HG03103 (cell line): ENCODE measurements around the gene TRHDE.

Experiments
- ATAC-seq: cut with Tn5 transposase; IDR thresholded peaks from one replicate; pipeline ENCODE4 v1.9.1; 2021; ENCODE audit warnings: low read depth; ENCODE audit not compliant: unreplicated experiment

Gene TRHDE

DNA sequence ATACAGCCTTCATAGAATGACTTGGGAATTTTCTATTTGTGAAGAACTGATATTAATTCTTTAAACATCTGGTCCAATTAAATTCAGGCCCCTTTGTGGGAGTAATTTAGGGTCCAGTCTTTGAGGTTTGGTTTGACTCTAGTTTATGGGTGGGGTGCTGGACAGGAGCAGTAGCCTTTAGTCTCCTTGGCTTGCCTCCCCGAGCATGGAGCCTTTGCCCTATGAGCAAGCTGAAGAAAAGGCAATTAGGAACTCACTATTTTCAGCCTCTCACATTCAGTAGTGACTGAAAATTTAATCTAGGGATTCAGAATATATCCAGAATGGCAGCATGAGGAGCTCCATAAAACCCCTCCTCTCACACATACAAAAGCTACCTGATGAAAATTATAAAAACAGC, 161.1 kb downstream of the TRHDE start:
- no peak for ATAC-seq

DNA sequence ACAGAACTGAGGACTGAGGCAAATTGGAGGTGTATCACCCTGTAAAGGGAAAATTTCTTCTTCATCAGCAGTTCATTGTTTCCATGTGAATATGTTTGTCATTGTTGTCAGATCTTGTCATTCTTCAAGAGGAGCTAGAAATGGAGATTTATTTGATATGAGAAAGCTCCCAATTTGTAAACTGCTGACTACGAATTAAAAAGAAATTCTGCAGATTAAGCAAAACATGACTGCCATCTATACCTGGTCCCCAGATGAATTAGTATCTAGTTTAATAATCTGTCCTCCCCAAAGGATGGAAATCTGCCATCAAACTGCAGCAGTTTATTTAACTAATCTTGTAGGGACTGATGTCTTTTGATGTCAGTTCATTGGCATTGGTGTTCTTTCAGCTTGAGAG, 162.8 kb downstream of the TRHDE start:
- ATAC-seq, result no peak

DNA sequence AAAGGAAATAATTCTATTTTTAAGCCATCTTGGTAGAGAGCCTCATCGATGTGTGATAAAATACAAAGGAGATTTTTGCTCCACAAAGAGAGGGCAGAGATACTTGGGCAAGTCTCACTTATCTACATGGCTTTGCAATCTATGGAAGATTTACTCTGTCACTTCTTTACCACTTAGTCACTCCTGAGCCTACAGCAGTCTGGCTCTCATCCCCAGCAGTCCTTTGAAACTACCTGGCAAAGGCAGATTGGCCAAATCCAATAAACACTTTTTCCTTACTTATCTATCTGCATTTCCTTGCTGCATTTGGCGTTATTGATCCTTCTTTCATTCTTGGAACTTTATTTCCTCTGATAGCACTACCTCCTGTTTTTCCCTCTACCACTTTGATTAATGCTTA, 170.0 kb downstream of the TRHDE start:
- ATAC-seq, result no peak

DNA sequence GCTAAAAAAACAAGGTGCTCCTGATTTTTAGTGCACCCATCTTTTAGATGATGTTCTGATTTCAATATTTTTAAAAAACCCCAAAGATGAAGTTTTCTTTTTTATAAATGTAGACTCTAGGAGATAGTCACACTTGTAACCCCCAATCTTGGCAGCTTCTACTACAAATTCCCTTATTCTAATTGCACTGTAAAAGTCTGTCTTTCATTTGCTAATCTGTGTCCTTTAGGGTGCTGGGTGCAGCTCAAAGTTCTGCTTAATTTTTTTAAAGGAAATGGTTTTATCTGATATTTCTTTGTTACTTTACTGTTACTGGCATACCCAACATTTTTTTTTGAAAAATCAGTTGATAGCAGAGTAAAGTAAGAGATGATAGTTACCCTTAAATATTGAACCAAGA, 172.0 kb downstream of the TRHDE start:
- ATAC-seq, result no peak

DNA sequence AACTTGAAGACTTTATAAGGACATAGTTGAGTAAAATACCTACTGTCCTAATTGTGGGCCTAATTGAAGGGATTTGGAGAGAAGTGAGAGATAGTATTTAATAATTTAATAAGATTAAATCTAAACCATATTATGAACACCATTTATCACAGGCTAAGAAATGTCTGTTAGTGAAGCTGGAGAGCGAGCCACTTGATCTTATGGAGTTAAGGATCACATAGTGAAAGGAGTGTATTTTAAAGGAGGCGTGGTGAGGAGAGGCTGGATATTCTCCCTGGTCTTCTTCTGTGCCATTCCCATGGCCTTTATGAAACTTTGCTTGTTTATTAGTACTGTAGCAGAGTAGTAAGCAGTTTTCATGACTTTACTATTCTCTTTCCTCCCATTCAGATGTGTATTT, 172.4 kb downstream of the TRHDE start:
- ATAC-seq, result no peak

DNA sequence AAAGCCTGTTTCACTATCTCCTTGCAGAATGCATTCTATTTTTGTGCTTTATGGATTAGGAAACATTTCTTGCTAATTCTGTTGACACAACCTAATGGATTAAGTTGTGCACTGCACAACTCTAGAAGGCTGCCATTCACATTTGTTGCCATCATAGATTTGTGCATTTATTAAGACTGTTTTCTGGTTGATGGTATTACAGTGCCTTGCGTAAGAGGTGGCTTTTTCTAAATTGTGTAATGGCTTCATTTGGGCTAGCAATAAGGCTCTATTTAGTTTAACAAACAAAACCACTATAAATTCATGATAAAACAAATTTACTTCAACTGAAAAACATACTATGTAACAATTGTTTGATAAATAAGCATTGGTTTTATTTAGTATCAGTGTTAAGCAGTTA, 175.9 kb downstream of the TRHDE start:
- ATAC-seq, result no peak

DNA sequence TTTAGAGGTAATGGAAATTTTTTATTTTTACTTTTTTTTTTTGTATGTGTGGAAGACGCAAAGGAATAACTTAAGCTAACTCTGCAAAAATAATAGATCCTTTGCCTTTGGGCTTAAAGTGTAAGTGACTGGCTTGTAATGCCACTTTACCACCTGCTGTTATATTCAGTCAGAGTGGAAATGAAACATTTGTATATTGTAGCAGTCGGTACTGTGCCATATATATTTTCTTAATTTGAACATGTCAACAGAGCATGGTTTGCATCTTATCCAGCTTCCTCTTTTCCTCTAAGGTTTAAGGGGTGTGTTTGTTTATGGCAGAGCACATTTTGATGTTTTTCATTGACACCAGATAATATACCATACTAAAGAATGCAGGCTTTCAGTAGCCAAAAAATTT, 176.6 kb downstream of the TRHDE start:
- no peak for ATAC-seq

DNA sequence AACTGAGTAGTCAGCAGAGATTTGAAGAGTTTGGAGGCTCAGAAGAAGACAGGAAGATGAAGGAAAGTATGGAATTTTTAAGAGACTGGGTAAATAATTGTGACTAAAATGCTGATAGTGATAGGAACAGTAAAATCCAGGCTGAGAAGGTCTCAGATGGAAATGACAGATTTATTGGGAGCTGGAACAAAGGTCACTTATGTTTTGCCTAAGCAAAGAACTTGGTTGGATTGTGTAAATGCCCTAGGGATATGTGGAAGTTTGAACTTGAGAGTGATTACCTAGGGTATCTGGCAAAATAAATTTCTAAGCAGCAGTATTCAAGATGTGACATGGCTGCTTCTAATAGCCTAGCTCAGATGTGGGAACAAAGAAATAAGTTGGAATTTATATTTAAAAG, 180.9 kb downstream of the TRHDE start:
- ATAC-seq, result no peak

DNA sequence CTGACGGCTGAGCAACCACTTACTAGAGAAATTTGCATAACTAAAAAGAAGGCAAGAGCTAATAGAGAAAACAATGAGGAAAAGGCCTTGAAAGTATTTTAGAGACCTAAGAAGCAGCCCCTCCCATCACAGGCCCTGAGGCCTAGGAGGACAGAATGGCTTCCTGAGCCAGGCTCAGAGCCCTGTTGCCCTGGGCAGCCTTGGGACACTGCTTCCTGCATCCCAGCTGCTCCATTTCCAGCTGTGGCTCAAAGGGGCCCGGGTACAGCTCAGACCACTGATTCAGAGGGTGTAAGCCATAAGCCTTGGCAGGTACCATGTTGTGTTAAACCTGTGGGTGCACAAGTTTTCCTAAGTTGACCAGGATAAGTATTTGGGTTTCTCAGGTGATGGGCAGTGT, 181.4 kb downstream of the TRHDE start:
- ATAC-seq, result no peak

DNA sequence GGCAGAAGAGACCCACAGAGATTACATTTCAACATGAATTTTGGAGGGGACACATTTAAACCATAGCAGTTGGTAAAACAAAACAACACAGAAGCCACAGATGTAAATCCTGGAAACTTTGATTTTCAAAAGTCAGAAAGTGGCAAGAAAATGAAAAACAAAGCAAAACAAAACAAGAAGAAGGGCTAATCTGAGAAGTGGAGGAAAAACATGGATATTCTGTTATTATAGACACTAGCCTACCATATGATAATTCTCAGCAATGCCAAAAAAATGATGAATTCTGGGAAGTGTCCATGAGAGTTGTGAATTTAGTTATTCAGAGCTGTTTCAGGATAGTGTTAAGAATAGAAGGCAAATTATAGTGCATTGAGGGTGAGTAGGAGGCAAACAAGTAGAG, 192.3 kb downstream of the TRHDE start:
- no peak for ATAC-seq

DNA sequence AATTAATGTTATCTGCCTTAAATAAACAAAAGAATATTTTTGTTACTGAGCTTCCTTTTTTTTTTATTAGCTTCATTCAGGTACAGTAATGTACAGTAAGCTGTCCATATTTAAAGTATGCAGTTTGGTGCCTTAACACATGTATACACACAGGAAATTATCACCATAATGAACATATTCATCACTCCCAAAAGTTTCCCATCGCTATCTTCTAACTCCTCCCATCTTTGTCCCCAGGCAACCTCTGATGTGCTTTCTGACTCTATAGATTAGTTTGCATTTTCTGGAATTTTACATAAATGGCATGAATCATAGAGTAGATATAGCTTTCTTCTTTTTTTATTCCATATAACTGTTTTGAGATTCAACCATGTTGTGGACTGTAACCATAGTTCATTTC, 193.0 kb downstream of the TRHDE start:
- ATAC-seq, result no peak

DNA sequence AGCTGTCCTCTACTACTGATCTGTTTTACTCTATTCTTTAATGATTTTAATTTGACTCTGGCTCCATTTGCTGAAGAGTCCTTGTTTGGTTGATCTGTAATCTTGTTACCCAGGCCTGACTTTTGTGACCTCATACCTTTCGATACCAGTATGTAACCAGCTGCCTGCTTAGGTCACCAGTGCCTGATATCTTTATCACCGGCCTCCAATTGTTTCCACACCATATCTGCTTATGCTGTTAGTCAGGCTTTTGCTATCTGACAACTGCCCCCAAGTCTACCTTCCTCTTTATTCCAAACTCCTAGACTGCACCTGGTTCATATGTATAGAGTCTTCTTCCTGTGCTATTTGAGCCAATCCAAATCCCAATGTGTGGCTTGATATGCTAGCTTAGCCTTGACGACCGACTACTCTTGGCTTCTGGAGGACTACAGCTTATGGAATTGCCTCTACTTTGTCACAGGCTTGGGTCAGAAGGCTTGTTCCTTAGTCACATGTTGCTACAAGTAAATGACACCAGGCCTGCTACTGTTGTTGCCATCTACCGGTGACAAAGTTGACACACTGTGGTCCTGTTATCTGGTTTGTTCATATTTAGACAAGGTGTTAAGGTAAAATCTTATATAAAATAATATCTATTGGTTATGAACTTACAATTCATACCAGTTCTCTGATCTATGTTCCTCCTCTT, 193.9 kb downstream of the TRHDE start:
- ATAC-seq, result no peak

DNA sequence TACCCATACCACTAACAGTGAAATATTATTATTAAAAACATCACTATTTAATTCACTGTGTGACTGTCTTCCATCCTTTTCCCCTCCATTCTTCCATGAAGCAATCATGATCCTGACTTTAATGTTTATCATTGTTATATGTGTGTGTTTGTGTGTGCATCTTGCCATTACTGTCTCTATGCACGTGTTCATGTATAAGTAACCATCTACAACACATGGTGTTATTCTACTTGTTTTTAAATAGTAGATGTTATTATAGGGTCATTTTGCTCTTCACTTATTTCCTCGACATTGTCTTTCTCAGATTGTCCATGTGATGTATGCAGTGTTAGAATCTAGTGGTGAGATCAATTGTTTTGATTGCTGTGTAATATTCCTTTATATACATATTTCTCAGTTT, 195.8 kb downstream of the TRHDE start:
- ATAC-seq, result no peak

DNA sequence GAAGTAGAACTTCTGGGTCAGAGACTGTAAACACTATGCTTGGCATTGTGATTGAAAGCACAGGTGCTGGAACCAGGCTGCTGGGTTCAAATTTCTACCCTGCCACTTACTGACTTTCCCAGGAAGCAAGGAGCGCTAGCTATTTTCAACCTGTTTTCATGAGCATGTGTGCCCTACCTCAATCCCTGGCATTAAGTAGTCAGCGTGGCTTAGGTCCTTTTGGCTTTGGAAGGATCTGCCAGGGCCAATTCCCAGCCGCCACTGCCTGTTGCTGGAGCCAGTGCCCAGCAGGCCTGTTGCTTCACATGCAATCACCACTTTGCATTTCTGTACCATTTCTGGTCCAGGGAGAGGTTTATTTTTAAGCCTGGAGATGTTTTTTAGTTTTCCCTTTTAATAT, 196.3 kb downstream of the TRHDE start:
- ATAC-seq, result no peak

DNA sequence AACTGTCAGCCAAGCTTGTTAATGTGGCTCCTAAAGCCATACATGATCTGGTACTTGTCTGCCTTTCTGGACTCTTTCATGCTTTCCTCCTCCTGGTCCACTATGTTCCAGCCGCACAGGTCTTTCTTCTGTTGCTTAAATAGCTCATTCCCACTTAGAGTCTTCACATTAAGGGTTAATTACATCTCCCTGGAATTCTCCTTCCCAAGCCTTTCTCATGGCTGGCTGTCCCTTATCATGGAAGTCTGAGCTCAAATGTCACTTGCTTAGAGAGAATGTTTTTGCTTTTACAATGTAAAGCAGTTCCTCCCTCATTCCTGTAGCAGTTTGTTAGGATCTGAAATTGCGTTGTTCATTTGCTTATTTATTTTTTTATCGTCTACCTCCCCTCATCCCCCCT, 199.6 kb downstream of the TRHDE start:
- ATAC-seq, result no peak

DNA sequence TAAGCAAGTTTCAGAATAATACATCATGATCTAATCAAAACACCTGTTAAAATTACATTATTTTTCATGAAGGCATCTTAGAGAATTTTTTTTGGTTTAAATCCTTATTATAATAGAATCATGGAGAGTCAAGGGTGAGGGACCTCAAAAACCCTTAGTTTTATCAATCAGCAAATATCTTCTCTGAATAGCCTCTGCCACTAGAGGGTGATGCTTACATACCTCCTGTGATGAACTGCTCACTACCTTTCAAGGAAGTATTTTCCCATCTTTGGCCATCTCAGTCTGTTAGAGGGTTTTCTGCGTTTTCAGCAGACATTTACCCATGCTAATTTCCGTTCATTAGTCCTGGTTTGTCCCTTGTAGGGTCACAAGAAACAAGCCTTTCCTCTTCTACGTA, 200.2 kb downstream of the TRHDE start:
- no peak for ATAC-seq

DNA sequence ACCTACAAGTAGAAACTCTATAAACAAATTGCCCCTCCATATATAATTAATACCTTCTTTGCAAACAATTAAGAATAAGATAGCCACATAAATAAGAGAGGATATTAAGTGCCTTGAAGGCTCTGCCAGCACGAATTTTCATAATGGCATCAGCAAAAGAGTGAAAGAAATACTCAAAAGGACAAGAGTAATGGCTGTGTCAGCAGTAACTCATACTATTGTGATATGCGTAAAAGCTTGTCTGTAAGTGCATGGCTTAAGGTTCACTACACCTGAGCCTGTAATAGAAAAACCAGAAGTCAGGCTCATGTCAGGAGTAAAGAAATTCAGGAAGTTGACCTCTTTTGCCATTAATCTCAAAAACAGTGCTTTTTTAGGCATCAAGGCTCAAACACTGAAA, 204.1 kb downstream of the TRHDE start:
- ATAC-seq, result no peak

DNA sequence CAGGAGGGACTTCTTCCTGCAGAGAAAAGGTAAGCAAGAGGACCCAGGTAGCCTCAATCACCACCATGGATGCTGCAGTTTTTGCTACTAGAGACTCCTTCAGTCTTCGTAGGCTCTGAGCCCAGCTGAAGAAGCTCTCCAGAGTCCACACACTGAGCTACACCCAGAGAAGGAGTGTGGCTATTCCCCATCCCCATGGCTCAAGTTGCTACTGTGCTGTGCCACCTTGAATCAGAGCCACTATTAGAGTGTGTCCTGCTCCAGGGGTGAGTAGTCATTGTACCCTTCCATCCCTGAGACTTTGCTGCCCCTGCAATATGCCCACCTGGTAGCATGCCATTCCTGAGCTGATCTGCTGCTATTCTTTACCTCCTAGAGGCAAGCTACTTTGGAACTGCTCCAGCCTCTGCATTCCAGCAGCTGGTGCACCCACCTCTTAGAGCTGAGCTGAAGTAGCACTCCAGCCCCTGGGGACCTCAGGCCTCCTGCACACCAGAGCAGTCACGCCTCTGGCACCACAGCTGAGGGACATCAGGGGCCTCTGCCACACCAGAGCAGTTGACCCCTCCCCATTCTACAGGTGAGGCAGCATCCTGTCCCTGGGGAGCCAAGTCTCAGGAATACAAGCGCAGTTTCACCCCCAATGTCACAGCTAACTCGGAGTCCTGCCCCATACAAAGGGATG, 213.0 kb downstream of the TRHDE start:
- ATAC-seq, result no peak

DNA sequence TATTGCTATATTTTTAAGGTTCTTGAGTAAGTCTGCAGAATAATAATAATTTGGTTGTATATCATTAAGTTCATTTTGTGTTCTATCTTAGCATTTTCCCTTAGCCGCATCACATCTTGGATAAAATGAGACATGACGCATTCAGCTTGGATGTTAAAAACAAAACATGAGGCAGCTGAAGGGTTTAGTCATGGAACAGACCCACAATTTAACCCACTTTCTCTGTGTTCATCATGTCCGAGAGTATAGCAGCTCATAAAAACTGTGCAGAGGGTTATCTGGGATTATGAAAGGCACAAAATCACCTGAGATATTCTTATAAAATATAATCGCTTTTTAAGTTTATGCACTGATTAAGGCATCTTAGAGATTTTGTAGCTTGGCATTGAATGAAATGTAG, 219.3 kb downstream of the TRHDE start:
- ATAC-seq, result no peak

DNA sequence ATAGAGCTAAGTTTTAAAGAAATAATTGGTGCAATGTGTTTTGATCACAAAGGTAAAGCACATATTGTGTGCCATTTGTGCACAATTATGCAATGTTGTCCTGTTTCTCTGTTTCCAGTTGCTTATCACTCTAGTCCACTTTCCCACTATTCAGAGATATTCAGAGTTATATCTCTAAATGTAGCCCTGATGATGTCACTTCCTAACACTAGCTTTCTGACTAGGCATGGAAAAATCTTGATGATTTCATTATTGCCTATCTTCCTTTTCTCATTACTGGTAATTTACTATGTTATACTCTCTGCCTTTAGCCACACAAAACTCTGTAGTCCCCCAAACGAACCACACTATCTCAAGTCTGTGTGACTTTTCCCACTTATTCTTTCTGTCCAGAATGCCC, 221.2 kb downstream of the TRHDE start:
- ATAC-seq, result no peak

DNA sequence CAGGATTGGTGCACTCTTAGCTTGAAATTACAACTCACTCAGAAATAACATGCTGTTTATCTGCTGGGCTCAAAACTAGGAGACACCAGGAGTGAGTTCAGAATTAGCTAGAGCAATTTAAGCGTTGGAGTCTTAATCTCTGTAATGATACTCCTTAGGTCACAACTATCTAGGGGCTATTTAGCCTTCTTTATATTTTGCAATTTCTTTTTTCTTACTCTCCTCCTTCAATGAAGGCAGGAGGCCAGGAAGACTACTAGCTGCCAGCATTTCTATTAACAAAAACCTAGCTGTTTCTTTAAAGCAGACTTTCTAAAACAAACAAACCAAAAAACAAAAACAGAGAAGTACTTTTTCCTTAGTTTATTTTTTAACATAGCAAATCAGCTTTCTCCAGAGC, 226.2 kb downstream of the TRHDE start:
- ATAC-seq, result no peak

DNA sequence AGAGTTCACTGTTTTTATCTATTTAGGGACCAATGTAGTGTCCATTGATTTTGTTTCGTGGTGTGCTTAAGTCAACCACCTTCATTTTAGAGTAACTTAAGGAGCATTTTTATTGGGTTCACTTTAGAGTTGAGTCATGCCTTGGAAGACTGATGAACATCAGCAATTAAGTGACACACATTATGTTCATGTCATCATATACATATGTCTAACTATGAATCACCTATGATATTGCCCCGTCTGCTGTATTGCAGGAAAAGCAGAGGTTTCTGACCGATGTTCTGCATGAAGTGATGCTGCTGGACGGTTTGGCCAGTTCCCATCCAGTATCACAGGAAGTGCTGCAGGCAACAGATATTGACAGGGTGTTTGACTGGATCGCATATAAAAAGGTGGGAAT, 227.1 kb downstream of the TRHDE start:
- no peak for ATAC-seq

DNA sequence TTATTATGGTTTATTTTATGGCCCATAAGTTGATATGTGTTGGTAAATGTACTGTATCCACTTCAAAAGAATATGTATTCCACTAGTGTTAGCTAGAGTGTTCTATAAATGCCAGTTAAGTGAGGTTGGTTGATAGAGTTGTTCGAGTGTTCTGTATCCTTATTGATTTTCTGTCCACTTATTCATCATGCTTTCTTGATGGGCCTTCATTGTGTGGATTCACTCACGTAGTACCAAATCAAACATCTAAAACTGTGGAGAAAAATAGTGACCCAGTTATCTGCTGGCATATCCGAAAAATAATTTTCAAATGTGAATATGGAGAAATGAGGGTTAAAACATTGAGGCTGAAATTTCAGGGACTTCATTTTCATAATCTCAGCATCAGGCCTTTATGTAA, 230.4 kb downstream of the TRHDE start:
- no peak for ATAC-seq
